ENCODE measurements around the gene SFXN1.

DNA sequence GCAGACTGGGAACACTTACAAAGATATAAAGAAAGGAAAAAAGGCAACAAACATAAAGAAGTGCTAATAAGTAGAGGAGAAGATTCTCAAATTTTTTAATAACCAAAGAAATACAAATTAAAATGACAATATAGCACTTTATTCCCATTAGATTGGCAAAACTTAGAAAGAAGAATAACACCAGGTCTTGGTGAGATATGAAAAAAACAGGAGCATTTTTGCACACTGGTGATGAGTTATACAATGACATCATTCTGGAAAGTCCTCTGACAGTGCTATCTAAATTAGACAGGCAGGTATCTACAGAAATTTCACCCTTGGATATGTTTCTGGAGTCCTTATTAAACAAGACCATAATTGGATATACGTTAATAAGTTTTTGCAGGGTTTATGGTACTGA is 9.5 kb upstream of the SFXN1 start:
- TF ChIP-seq, protein P1, sequence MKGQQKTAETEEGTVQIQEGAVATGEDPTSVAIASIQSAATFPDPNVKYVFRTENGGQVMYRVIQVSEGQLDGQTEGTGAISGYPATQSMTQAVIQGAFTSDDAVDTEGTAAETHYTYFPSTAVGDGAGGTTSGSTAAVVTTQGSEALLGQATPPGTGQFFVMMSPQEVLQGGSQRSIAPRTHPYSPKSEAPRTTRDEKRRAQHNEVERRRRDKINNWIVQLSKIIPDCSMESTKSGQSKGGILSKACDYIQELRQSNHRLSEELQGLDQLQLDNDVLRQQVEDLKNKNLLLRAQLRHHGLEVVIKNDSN (IDR thresholded peaks at IDR 0.05): no peak
- TF ChIP-seq CREB1 (IDR thresholded peaks at IDR 0.05; ENCODE audit: low read depth) (no peak), YY1 (IDR thresholded peaks at IDR 0.05; ENCODE audit: low read depth) (no peak), EP300 (IDR thresholded peaks at IDR 0.05; ENCODE audit: borderline replicate concordance) (no peak), FOXM1 (IDR thresholded peaks at IDR 0.05; ENCODE audit: borderline replicate concordance, low read depth) (no peak), EGR1 (IDR thresholded peaks at IDR 0.05) (no peak)
- TF ChIP-seq, protein P2, sequence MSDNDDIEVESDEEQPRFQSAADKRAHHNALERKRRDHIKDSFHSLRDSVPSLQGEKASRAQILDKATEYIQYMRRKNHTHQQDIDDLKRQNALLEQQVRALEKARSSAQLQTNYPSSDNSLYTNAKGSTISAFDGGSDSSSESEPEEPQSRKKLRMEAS (IDR thresholded peaks at IDR 0.05): no peak
- TF ChIP-seq, protein P3, sequence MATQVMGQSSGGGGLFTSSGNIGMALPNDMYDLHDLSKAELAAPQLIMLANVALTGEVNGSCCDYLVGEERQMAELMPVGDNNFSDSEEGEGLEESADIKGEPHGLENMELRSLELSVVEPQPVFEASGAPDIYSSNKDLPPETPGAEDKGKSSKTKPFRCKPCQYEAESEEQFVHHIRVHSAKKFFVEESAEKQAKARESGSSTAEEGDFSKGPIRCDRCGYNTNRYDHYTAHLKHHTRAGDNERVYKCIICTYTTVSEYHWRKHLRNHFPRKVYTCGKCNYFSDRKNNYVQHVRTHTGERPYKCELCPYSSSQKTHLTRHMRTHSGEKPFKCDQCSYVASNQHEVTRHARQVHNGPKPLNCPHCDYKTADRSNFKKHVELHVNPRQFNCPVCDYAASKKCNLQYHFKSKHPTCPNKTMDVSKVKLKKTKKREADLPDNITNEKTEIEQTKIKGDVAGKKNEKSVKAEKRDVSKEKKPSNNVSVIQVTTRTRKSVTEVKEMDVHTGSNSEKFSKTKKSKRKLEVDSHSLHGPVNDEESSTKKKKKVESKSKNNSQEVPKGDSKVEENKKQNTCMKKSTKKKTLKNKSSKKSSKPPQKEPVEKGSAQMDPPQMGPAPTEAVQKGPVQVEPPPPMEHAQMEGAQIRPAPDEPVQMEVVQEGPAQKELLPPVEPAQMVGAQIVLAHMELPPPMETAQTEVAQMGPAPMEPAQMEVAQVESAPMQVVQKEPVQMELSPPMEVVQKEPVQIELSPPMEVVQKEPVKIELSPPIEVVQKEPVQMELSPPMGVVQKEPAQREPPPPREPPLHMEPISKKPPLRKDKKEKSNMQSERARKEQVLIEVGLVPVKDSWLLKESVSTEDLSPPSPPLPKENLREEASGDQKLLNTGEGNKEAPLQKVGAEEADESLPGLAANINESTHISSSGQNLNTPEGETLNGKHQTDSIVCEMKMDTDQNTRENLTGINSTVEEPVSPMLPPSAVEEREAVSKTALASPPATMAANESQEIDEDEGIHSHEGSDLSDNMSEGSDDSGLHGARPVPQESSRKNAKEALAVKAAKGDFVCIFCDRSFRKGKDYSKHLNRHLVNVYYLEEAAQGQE (IDR thresholded peaks at IDR 0.05; ENCODE audit: low read depth): no peak

Measured in Ishikawa (cell line).